ENCODE data around the gene MARCO. TPM values are rescaled to one million over a fixed set of nuclear protein-coding genes. Genes with fewer than 3 reads are reported as not detected.

MARCO gene
- total and polyA plus RNA-seq, 2 donors = 4.2 to 31.0 TPM

- Histone ChIP-seq H3K27me3 (ENCODE audit: control insufficient read depth in 2 of 2, insufficient read depth in 1 of 2, low read length in 1 of 2) (no peaks in the 10 kb centered on the region), H3K9me3 (ENCODE audit: control insufficient read depth in 2 of 2, insufficient read depth in 1 of 2, low read length in 1 of 2) (no peaks in the 10 kb centered on the region), H3K36me3 (ENCODE audit: control insufficient read depth in 2 of 2, insufficient read depth in 2 of 2, low read length in 1 of 2) (no peaks in the 10 kb centered on the region), H3K27ac (ENCODE audit: low read depth in 1 of 2, low read length in 1 of 2) (no peak overlapping the region), H3K4me1 (ENCODE audit: control insufficient read depth in 2 of 2, insufficient read depth in 2 of 2, low read length in 2 of 2) (no peaks in the 10 kb centered on the region), H3K4me3 (ENCODE audit: low read length in 2 of 2) (no peak overlapping the region)
- WGBS = 90% methylated on average over 4 of the region's 4 CpGs
- DNase-seq (ENCODE audit: low read depth in 6 of 9, low spot score in 9 of 9) = no peak
These were observed 38.0 kb downstream of the MARCO start for GRCh38 chr2:118980022-118980421.

GRCh38 chr2:118980573-118980972, 38.6 kb downstream of the MARCO start:
- Histone ChIP-seq H3K4me3 (ENCODE audit: low read length in 2 of 2) (no peak overlapping the region), H3K36me3 (ENCODE audit: control insufficient read depth in 2 of 2, insufficient read depth in 2 of 2, low read length in 1 of 2) (no peaks in the 10 kb centered on the region), H3K27me3 (ENCODE audit: control insufficient read depth in 2 of 2, insufficient read depth in 1 of 2, low read length in 1 of 2) (no peaks in the 10 kb centered on the region), H3K4me1 (ENCODE audit: control insufficient read depth in 2 of 2, insufficient read depth in 2 of 2, low read length in 2 of 2) (no peaks in the 10 kb centered on the region), H3K27ac (ENCODE audit: low read depth in 1 of 2, low read length in 1 of 2) (no peak overlapping the region), H3K9me3 (ENCODE audit: control insufficient read depth in 2 of 2, insufficient read depth in 1 of 2, low read length in 1 of 2) (no peaks in the 10 kb centered on the region)
- no peak for DNase-seq (ENCODE audit: low read depth in 6 of 9, low spot score in 9 of 9)
- 81% methylated on average over 2 of the region's 2 CpGs for WGBS

- DNase-seq (ENCODE audit: low read depth in 6 of 9, low spot score in 9 of 9) = no peak
- Histone ChIP-seq H3K9me3 (ENCODE audit: control insufficient read depth in 2 of 2, insufficient read depth in 1 of 2, low read length in 1 of 2) (no peaks in the 10 kb centered on the region), H3K27ac (ENCODE audit: low read depth in 1 of 2, low read length in 1 of 2) (no peak overlapping the region), H3K4me1 (ENCODE audit: control insufficient read depth in 2 of 2, insufficient read depth in 2 of 2, low read length in 2 of 2) (no peaks in the 10 kb centered on the region), H3K4me3 (ENCODE audit: low read length in 2 of 2) (no peak overlapping the region), H3K27me3 (ENCODE audit: control insufficient read depth in 2 of 2, insufficient read depth in 1 of 2, low read length in 1 of 2) (no peaks in the 10 kb centered on the region), H3K36me3 (ENCODE audit: control insufficient read depth in 2 of 2, insufficient read depth in 2 of 2, low read length in 1 of 2) (no peaks in the 10 kb centered on the region)
- 86% methylated on average over 2 of the region's 2 CpGs for WGBS
These were observed 39.6 kb downstream of the MARCO start for GRCh38 chr2:118981632-118982031.

- WGBS = 88% methylated on average over 3 of the region's 3 CpGs
These were observed 40.0 kb downstream of the MARCO start for GRCh38 chr2:118982039-118982438.

GRCh38 chr2:118983133-118983532, 41.1 kb downstream of the MARCO start:
- Histone ChIP-seq H3K27ac (ENCODE audit: low read depth in 1 of 2, low read length in 1 of 2) (no peak overlapping the region), H3K27me3 (ENCODE audit: control insufficient read depth in 2 of 2, insufficient read depth in 1 of 2, low read length in 1 of 2) (no peaks in the 10 kb centered on the region), H3K36me3 (ENCODE audit: control insufficient read depth in 2 of 2, insufficient read depth in 2 of 2, low read length in 1 of 2) (no peaks in the 10 kb centered on the region), H3K9me3 (ENCODE audit: control insufficient read depth in 2 of 2, insufficient read depth in 1 of 2, low read length in 1 of 2) (no peaks in the 10 kb centered on the region), H3K4me3 (ENCODE audit: low read length in 2 of 2) (no peak overlapping the region), H3K4me1 (ENCODE audit: control insufficient read depth in 2 of 2, insufficient read depth in 2 of 2, low read length in 2 of 2) (no peaks in the 10 kb centered on the region)
- no peak for DNase-seq (ENCODE audit: low read depth in 6 of 9, low spot score in 9 of 9)
- WGBS = 87% methylated on average over 6 of the region's 6 CpGs

More at GRCh38 chr2:118982039-118982438, 40.0 kb downstream of the MARCO start:
- H3K9me3 ChIP-seq (ENCODE audit: control insufficient read depth in 2 of 2, insufficient read depth in 1 of 2, low read length in 1 of 2) = no peaks in the 10 kb centered on the region
- no peak overlapping the region for H3K4me3 ChIP-seq (ENCODE audit: low read length in 2 of 2)
- no peaks in the 10 kb centered on the region for H3K27me3 ChIP-seq (ENCODE audit: control insufficient read depth in 2 of 2, insufficient read depth in 1 of 2, low read length in 1 of 2)
- no peaks in the 10 kb centered on the region for H3K4me1 ChIP-seq (ENCODE audit: control insufficient read depth in 2 of 2, insufficient read depth in 2 of 2, low read length in 2 of 2)
- no peak overlapping the region for H3K27ac ChIP-seq (ENCODE audit: low read depth in 1 of 2, low read length in 1 of 2)
- no peaks in the 10 kb centered on the region for H3K36me3 ChIP-seq (ENCODE audit: control insufficient read depth in 2 of 2, insufficient read depth in 2 of 2, low read length in 1 of 2)
- DNase-seq (ENCODE audit: low read depth in 6 of 9, low spot score in 9 of 9) = no peak

GRCh38 chr2:118983915-118984314, 41.9 kb downstream of the MARCO start:
- no peaks in the 10 kb centered on the region for H3K9me3 ChIP-seq (ENCODE audit: control insufficient read depth in 2 of 2, insufficient read depth in 1 of 2, low read length in 1 of 2)
- no peak overlapping the region for H3K4me3 ChIP-seq (ENCODE audit: low read length in 2 of 2)
- H3K36me3 ChIP-seq (ENCODE audit: control insufficient read depth in 2 of 2, insufficient read depth in 2 of 2, low read length in 1 of 2) = no peaks in the 10 kb centered on the region
- DNase-seq (ENCODE audit: low read depth in 6 of 9, low spot score in 9 of 9) = no peak
- WGBS = 84% methylated on average over 1 of the region's 1 CpG
- H3K27me3 ChIP-seq (ENCODE audit: control insufficient read depth in 2 of 2, insufficient read depth in 1 of 2, low read length in 1 of 2) = no peaks in the 10 kb centered on the region
- H3K27ac ChIP-seq (ENCODE audit: low read depth in 1 of 2, low read length in 1 of 2) = no peak overlapping the region
- no peaks in the 10 kb centered on the region for H3K4me1 ChIP-seq (ENCODE audit: control insufficient read depth in 2 of 2, insufficient read depth in 2 of 2, low read length in 2 of 2)

GRCh38 chr2:118986738-118987137, 44.7 kb downstream of the MARCO start:
- no peak overlapping the region for H3K27ac ChIP-seq (ENCODE audit: low read depth in 1 of 2, low read length in 1 of 2)
- DNase-seq (ENCODE audit: low read depth in 6 of 9, low spot score in 9 of 9) = no peak
- H3K4me3 ChIP-seq (ENCODE audit: low read length in 2 of 2) = no peak overlapping the region
- 6% methylated on average over 2 of the region's 2 CpGs for WGBS
- no peaks in the 10 kb centered on the region for H3K27me3 ChIP-seq (ENCODE audit: control insufficient read depth in 2 of 2, insufficient read depth in 1 of 2, low read length in 1 of 2)
- H3K4me1 ChIP-seq (ENCODE audit: control insufficient read depth in 2 of 2, insufficient read depth in 2 of 2, low read length in 2 of 2) = no peaks in the 10 kb centered on the region
- H3K9me3 ChIP-seq (ENCODE audit: control insufficient read depth in 2 of 2, insufficient read depth in 1 of 2, low read length in 1 of 2) = no peaks in the 10 kb centered on the region
- H3K36me3 ChIP-seq (ENCODE audit: control insufficient read depth in 2 of 2, insufficient read depth in 2 of 2, low read length in 1 of 2) = no peaks in the 10 kb centered on the region

- WGBS = 93% methylated on average over 2 of the region's 2 CpGs
- no peaks in the 10 kb centered on the region for H3K36me3 ChIP-seq (ENCODE audit: control insufficient read depth in 2 of 2, insufficient read depth in 2 of 2, low read length in 1 of 2)
- no peak for DNase-seq (ENCODE audit: low read depth in 6 of 9, low spot score in 9 of 9)
- no peak overlapping the region for H3K4me3 ChIP-seq (ENCODE audit: low read length in 2 of 2)
- H3K27me3 ChIP-seq (ENCODE audit: control insufficient read depth in 2 of 2, insufficient read depth in 1 of 2, low read length in 1 of 2) = no peaks in the 10 kb centered on the region
- no peaks in the 10 kb centered on the region for H3K4me1 ChIP-seq (ENCODE audit: control insufficient read depth in 2 of 2, insufficient read depth in 2 of 2, low read length in 2 of 2)
- no peak overlapping the region for H3K27ac ChIP-seq (ENCODE audit: low read depth in 1 of 2, low read length in 1 of 2)
- H3K9me3 ChIP-seq (ENCODE audit: control insufficient read depth in 2 of 2, insufficient read depth in 1 of 2, low read length in 1 of 2) = no peaks in the 10 kb centered on the region
These were observed 45.9 kb downstream of the MARCO start for GRCh38 chr2:118987886-118988285.

GRCh38 chr2:118988706-118989105, 46.7 kb downstream of the MARCO start:
- H3K27ac ChIP-seq (ENCODE audit: low read depth in 1 of 2, low read length in 1 of 2) = no peak overlapping the region
- no peak overlapping the region for H3K4me3 ChIP-seq (ENCODE audit: low read length in 2 of 2)
- H3K27me3 ChIP-seq (ENCODE audit: control insufficient read depth in 2 of 2, insufficient read depth in 1 of 2, low read length in 1 of 2) = no peaks in the 10 kb centered on the region
- 98% methylated on average over 5 of the region's 5 CpGs for WGBS
- H3K36me3 ChIP-seq (ENCODE audit: control insufficient read depth in 2 of 2, insufficient read depth in 2 of 2, low read length in 1 of 2) = no peaks in the 10 kb centered on the region
- H3K9me3 ChIP-seq (ENCODE audit: control insufficient read depth in 2 of 2, insufficient read depth in 1 of 2, low read length in 1 of 2) = no peaks in the 10 kb centered on the region
- H3K4me1 ChIP-seq (ENCODE audit: control insufficient read depth in 2 of 2, insufficient read depth in 2 of 2, low read length in 2 of 2) = no peaks in the 10 kb centered on the region
- DNase-seq (ENCODE audit: low read depth in 6 of 9, low spot score in 9 of 9) = no peak

GRCh38 chr2:118989481-118989880, 47.5 kb downstream of the MARCO start:
- H3K4me3 ChIP-seq (ENCODE audit: low read length in 2 of 2) = no peak overlapping the region
- no peaks in the 10 kb centered on the region for H3K4me1 ChIP-seq (ENCODE audit: control insufficient read depth in 2 of 2, insufficient read depth in 2 of 2, low read length in 2 of 2)
- WGBS = 51% methylated on average over 2 of the region's 2 CpGs
- no peaks in the 10 kb centered on the region for H3K9me3 ChIP-seq (ENCODE audit: control insufficient read depth in 2 of 2, insufficient read depth in 1 of 2, low read length in 1 of 2)
- H3K36me3 ChIP-seq (ENCODE audit: control insufficient read depth in 2 of 2, insufficient read depth in 2 of 2, low read length in 1 of 2) = no peaks in the 10 kb centered on the region
- no peak overlapping the region for H3K27ac ChIP-seq (ENCODE audit: low read depth in 1 of 2, low read length in 1 of 2)
- no peak for DNase-seq (ENCODE audit: low read depth in 6 of 9, low spot score in 9 of 9)
- no peaks in the 10 kb centered on the region for H3K27me3 ChIP-seq (ENCODE audit: control insufficient read depth in 2 of 2, insufficient read depth in 1 of 2, low read length in 1 of 2)
